Measurements from ENCODE around the gene CCHCR1. TPM values are rescaled to one million over a fixed set of nuclear protein-coding genes. Genes with fewer than 3 reads are reported as not detected.

CCHCR1 gene
- total RNA-seq, 1 donor, result 21.8 TPM

DNA sequence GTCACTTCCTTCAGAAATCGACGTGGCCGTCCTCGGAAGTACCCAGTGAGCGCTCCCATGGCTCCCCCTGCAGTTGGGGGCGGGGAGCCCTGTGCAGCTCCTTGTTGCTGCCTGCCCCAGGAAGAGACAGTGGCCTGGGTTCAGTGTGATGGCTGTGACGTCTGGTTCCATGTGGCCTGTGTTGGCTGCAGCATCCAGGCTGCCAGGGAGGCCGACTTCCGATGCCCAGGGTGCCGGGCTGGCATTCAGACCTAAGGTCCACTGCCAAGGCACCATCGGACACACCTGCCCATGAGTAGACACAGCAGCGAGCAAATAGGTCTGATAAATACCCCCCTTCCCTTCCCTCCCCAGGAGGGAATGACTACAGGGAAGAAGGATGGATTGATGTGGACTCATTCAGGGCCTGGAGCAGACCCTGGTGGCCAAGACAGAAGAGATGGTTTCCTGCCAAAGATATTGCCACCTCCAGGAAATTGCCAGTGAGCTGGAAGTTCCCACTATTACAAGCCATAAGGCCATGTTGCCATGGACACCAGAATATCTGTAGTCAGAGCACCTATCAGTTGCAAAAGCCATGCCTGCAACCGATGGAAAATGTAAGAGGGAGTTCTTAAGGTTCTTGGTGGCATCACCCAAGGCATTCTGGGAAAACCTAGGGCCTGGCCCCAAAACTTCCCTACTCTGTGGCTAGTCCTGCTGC, 5.0 kb upstream of the CCHCR1 start:
- no peak for DNase-seq (ENCODE audit: low read depth in 2 of 3, low spot score in 2 of 3)

DNA sequence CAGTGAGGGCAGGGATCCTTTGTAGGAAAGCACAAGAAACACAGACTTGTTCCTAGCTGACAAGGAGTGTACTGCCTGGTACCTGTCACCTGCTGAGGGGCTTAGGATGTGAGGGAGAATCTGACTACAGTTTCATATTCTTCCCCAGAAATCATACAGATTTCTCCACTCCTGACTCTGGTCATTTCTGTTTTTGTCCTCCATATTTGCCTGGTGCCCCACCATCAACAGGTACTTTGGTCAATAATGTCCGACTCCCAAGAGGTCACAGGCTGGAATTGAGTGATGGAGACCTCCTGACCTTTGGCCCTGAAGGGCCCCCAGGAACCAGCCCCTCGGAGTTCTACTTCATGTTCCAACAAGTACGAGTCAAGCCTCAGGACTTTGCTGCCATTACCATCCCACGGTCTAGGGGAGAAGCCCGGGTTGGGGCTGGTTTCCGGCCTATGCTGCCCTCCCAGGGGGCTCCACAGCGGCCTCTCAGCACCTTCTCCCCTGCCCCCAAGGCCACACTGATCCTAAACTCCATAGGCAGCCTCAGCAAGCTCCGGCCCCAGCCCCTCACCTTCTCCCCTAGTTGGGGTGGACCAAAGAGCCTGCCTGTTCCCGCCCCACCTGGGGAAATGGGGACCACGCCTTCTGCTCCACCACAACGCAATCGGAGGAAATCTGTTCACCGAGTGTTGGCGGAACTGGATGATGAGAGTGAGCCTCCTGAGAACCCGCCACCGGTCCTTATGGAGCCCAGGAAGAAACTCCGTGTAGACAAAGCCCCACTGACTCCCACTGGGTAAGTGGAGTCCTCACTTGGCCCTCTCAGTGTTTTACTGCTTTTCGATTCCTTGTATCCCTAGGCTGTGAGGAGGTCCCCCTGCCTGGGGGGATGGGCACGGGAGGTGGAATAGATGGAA, 3.9 kb upstream of the CCHCR1 start:
- DNase-seq (ENCODE audit: low read depth in 2 of 3, low spot score in 2 of 3), result no peak

DNA sequence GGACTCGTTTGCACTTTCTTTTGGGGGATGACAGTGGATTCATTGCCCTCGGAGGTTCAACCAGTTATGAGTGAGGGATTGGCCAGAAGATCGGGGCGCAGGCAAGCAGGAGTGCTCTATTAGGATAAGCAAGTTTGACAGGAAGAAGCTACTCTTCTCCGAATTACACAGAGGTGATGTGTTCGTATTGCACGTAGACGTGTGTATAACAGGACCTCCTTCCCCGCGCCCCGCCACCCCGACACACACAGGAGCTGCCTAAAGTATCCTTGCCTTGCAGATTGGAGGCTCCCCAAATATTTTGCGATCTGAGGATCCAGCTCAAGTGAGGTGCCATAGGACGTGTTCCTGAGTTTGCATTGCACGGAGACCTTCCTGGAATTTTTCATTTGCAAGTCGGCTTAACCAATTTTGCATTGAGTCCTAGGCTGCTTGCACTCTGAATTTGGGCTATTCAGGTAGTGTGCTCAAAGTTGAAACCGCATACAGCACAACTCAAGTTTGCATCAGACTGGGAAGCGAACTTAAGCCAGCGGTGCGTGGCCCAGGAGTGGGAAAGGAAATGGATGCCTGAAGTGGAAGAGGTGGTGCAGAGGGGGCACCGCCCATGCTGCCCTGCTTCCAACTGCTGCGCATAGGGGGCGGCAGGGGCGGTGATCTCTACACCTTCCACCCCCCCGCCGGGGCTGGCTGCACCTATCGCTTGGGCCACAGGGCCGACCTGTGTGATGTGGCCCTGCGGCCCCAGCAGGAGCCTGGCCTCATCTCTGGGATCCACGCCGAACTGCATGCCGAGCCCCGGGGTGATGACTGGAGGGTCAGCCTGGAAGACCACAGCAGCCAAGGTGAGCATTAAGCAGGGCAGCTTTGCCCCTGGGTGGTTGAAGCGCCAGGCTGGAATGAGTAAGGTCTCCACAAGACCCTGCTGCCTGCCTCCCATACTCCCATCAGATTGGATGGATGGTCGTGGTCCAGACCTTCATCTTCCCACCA, 1.6 kb upstream of the CCHCR1 start:
- DNase-seq (ENCODE audit: low read depth in 2 of 3, low spot score in 2 of 3), result peak in 2 of 3 donors; percentile 10 to 20

DNA sequence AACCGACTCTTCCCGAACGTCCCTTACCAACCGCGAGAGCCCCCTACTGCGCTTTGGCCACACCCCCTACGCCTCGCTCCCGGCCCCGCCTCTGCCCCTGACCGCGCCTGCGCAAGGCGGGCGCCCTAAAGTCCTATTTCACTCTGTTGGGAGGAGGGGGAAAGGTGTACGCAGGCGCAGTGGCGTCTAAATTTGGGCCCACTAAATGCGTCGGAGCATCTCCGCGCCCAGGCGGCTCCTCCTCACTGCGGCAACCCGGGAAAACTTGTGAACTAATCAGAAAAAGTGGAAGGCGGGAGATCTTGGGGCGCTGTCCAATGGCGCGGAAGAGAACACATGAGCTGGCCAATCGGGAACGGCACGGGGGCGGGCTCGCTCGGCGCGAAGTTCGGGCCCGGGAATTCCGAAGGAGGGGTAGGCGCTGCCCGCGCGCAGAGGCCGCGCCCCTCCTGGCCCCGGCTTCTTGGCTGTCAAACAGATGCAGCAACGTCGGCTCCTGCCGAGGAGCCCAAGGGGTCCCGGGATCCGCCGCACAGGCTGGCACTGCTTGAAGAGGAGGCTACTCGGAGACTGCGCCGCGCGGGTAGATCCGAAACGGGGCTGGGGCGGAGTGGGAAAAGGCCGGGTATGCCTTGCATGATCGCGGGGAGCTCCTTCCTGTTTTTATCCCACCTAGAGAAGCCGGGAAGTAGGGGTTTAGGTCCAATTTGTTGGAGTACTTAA, 699 bp upstream of the CCHCR1 start, which contains the start of gene TCF19:
Gene TCF19, plus strand, starts transcription at position 450 of the 723 bp plus-strand sequence. CDS start 881 bp downstream, outside the sequence.
- peak; percentile 96 to 100 (median 99) for DNase-seq (ENCODE audit: low read depth in 2 of 3, low spot score in 2 of 3)

DNA sequence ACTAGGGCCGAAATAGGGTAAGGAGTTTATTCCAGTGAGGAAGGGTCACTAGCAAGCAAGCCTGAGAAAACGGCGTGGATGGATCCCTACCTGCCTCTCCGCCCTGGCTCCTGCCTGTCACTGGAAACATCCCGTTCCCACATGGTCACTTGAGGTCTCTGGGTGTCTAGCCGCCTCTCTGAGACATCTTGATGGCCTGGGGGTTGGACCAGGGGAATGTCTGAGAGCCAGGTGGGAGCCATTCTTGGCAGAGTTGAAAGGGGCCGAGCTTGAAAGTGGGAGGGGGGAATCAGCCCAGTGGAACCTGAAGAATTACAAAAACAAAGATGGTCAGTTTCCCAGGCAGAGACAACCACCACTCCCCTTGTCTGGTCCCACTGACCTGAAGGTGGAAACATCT, 961 bp downstream of the CCHCR1 start:
- no peak for DNase-seq (ENCODE audit: low read depth in 2 of 3, low spot score in 2 of 3)

DNA sequence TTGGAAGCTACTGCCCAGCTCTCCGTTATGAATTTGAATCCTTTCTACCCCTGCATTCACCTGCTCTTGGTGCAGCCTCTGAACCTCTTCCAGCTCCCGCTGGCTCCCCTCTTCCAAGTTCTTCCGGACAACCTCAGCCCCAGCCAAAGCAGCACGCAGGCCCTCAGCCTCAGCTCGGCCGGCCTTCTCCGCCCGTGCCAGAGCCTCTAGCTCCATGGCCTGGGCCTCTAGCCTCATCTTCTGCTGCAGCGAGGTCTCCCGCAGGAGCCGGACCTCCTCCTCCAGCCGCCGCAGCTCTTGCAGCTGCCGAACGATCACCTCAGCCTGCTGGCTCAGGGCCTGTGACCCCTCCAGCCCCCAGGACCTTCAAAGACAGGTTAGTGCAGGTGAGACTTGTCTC, 3.2 kb downstream of the CCHCR1 start:
- no peak for DNase-seq (ENCODE audit: low read depth in 2 of 3, low spot score in 2 of 3)

DNA sequence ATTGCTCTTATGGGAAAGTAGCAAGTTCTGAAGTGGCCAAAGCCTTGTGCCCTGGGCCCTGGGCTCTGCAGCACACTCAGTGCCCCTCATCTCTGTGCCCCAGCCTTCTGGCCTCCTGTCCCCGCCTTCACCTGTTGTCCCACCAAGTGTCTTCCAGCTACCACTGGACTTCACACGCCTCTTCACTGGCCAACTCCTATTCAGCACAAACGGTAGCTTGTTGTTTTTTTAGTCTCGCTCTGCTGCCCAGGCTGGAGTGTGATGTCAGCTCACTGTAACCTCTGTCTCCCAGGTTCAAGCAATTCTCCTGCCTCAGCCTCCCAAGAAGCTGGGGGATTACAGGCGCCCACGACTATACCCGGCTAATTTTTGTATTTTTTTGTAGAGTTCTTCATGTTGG, 4.8 kb downstream of the CCHCR1 start:
- DNase-seq (ENCODE audit: low read depth in 2 of 3, low spot score in 2 of 3), result no peak

DNA sequence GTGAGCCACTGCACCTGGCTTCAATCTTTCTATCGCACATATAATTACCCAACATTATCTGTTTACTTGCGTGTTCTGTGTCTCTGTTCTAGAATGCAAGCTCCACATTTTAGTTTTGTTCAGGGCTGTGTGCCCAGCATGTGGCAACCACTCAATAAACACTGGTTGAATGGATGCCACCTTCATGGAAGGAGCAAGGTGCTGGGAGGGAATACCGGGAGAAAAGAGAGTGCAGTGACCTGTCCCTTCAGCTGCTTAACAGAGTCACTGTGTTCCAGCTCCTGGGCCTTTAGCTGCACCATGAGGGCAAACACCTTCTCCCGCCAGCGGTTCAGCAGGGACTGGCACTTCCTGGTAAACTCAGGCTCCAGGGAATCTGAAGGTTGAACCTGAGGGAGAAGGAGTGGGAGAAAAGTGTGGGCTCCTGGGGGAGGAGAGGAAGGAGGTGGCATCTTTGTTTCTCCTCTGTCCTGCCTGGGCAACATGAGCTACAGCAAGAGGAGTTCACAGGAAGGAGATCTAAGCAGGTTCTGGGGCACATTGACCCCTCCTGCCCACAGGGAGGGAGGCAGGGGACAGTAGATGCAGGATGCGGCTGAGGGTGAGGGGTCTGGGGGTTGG, 7.7 kb downstream of the CCHCR1 start:
- DNase-seq (ENCODE audit: low read depth in 2 of 3, low spot score in 2 of 3), result no peak

DNA sequence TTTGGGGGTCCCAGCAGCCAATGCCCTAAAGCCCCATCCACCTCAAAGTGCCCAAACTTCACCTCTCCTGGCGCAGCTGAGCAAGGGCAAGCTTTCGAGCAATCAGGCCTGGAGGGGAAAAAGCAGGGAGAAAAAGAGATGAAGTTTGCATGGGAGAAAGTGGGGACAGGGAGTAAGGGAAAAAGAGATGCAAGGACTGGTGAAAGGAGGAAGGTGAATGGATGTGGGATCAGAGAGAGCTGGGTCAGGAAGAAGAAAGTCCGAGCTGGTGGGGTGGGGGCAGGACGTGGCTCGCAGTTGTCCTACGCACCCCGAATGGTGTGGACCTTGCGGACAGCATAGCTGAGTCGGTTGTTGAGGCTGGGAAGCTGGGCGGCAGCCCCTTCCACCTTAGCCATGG, 12.2 kb downstream of the CCHCR1 start:
- DNase-seq (ENCODE audit: low read depth in 2 of 3, low spot score in 2 of 3), result no peak

DNA sequence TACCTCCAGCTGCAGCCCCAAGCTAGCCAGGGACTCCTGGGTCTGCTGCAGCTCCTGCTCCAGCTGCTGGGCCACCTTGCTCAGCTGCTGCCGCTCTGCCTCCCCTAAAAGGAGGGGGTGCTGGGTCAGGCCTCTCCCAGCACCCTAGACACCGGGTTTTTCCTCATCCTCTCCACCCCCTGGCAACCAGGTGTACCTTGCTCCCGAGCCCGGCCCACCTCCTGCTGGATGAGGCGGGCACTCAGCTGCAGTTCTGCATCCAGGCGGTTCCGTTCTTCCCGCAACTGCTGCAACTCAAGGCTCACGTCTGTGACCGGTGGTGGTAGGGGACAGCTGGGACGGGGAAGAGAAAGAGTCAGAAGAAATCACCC, 12.6 kb downstream of the CCHCR1 start:
- DNase-seq (ENCODE audit: low read depth in 2 of 3, low spot score in 2 of 3), result no peak

DNA sequence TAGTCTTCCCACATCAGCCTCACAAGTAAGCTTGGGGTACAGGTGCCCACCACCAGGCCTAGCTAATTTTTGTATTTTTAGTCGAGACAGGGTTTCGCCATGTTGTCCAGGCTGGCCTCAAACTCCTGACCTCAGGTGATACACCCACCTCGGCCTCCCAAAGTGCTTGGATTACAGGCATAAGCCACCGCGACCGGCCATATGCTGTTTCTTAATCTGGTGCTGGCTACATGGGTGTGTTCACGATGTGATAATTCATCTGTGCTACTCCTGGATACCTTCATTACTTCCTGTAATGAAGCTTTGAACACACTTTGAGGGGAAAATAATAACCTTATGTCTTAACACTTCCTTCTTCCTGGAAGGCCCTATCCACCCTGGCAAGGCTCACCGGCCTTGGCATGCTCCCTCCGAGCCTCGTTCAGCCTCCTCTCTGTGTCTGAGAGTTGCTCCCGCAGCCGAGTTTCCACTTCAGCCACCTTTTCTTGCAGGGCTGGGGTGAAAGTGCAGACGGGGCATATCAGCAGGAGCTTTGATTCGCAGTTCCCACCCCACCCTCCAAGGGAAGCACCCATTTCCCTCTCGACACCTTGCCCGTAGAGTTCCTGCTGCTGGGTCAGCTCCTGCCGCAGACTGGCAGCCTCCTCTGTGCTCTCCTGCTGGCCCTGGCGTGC, 13.2 kb downstream of the CCHCR1 start:
- DNase-seq (ENCODE audit: low read depth in 2 of 3, low spot score in 2 of 3), result no peak

DNA sequence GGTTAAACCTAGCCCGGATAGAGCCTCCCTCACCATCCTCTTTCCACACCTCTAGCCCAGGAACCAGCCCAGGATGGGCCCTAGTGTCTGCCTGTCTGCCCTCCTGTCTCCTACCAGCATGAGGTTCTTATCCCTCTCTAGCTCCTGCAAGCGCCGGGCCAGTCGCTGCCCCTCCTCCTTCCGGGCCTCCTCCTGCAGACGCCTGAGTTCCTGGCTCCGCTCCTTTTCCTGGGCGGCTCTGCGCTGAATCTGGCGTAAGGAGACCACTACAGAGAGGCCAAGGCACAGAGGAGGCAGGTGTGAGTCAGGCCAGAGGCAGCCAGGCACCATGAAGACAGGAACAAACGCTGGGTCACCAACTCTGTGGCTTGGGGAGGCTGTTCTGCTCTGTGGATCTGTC, 14.5 kb downstream of the CCHCR1 start:
- no peak for DNase-seq (ENCODE audit: low read depth in 2 of 3, low spot score in 2 of 3)

DNA sequence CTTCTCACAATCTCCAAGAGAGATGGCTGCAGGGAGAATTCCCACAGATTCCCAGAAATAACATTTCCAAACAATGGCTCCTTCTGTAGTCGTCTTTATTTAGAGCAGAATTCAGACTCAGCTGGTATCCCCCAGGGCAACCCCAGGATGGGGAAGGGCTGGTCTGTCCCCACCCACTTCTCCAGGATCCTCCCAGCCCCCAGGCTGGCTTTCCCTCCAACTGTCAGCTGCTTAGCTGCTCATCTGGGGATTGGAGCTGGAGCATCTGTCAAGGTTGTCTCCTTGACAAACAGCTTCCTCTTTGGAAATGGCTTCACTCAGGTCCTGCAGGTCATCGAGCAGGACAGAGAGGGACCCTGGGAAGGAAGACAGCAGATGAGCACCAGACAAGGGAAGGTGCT, 15.2 kb downstream of the CCHCR1 start:
- no peak for DNase-seq (ENCODE audit: low read depth in 2 of 3, low spot score in 2 of 3)

DNA sequence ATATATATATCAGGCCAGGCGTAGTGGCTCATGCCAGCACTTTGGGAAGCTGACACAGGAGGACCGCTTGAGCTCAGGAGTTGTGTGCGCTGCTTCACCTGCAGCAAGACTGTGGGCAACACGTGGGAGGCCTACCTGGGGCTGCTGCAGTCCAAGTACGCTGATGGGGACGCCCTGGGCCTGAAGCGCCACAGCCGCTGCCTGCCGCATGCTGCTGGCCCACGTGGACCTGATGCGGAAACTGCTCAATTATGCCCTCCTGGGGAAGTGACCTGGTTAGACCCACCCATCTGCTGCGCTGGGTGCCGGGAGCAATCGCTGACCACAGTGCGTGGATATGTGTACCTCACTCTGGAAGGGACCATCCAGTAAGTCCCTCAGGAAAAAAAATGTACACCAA, 17.0 kb downstream of the CCHCR1 start:
- no peak for DNase-seq (ENCODE audit: low read depth in 2 of 3, low spot score in 2 of 3)

DNA sequence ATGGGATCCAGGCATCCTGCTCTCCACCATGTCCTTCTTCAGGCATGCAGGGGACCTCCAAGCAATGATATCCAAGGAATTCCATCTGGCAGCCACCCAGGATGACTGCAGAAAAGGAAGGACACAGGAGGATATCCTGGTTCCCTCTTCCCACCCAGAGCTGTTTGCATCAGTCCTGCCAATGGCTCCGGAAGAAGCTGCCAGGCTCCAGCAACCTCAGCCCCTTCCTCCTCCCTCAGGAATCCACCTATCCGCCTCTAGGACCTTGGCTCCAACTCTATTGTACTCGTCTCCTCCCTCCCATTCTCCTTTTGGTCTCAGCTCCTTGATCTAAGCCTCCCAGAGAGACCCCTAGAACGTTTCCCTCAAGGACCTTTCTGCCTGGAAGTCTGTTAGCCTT, 18.0 kb downstream of the CCHCR1 start:
- no peak for DNase-seq (ENCODE audit: low read depth in 2 of 3, low spot score in 2 of 3)

DNA sequence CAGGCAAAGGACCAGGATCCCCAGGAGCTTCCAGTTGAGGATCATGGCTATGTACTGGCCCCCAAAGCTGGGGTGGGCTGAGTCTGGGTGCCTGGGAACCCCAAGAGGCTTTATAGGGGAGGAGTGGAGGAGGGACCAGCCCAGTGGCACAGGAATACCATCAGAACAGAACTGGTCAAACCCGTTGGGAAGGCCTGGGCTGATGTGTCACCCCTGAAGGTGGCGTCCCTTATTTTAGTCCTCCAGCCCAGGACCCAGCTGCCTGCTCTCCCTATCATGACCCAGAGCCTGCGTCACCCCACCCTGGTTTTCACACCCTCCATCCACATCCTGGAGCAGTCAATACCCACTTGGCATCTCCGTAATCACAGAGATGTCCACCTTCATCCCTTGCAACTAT, 18.6 kb downstream of the CCHCR1 start, which contains the start of gene PSORS1C2:
Gene PSORS1C2, minus strand, starts transcription at position 85 of the 400 bp plus-strand sequence. Its CDS starts 40 bp downstream, at position 45.
- DNase-seq (ENCODE audit: low read depth in 2 of 3, low spot score in 2 of 3), result no peak

DNA sequence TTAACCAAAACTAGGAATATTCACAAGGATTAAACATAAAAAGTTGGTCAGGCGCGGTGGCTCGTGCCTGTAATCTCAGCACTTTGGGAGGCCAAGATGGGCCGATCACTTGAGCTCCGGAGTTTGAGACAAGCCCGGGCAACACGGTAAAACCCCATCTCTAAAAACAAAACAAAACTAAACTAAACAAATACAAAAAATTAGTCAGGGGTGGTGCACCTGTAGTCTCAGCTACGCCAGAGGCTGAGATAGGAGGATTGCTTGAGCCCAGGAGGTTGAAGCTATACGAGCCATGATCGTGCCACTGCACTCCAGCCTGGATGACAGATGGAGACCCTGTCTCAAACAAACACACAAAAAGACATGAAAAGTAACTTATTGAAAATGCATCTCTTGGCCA, 21.9 kb downstream of the CCHCR1 start:
- no peak for DNase-seq (ENCODE audit: low read depth in 2 of 3, low spot score in 2 of 3)

DNA sequence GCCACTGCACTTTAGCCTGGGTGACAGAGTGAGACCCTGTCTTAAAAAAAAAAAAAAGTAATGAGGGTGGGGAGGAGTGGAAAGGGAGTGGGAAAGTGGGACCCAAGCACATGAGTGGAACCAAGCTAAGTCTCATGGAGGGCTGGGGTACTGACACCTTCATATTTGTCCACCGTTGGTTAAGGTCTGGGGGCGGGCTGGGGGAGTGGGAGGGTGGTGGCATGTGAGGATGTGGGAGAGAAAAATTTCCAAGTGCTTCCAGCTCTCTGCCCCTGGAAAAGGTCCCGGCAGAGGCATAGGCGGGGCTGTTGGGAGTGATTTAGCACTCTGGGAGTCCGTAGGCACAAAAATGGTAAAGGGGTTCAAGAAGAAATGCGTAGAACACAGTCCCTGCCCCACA, 24.8 kb downstream of the CCHCR1 start:
- no peak for DNase-seq (ENCODE audit: low read depth in 2 of 3, low spot score in 2 of 3)

DNA sequence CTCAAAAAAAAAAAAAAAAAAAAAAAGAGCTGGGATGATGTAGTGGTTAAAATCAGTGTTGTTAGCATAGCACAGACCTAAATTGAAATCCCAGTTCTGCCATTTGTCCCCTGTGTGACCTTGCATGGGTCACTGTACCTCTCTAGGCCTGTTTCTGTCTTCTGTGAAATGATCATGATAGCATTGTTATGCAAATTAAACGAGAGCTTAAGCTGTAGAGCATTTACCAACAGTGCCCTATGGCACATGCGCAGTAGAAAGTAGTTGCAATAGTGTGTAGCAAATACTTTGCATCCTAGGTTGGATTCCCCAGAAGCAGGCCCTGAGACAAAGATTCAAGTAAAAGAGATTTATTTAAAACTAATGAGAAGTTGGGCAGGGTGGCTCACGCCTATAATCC, 26.0 kb downstream of the CCHCR1 start:
- no peak for DNase-seq (ENCODE audit: low read depth in 2 of 3, low spot score in 2 of 3)
